ENCODE data around the gene DLEU7.

Gene DLEU7

GRCh38 chr13:50884265-50884664, 40.8 kb upstream of the DLEU7 start:
- TF ChIP-seq ZFP30 (CRISPR knock-in tag; IDR thresholded peaks at IDR 0.05) (no peak), RARB (CRISPR knock-in tag; IDR thresholded peaks at IDR 0.05) (no peak), ZNF70 (CRISPR knock-in tag; IDR thresholded peaks at IDR 0.05) (no peak), ISL1 (CRISPR knock-in tag; IDR thresholded peaks at IDR 0.05) (no peak), ZNF8 (CRISPR knock-in tag; IDR thresholded peaks at IDR 0.05) (no peak), GLIS3 (CRISPR knock-in tag; IDR thresholded peaks at IDR 0.05) (no peak), PPARA (CRISPR knock-in tag; IDR thresholded peaks at IDR 0.05; ENCODE audit: borderline replicate concordance) (no peak), ARNTL (CRISPR knock-in tag; IDR thresholded peaks at IDR 0.05; ENCODE audit: borderline replicate concordance, low read depth) (no peak), OSR1 (CRISPR knock-in tag; IDR thresholded peaks at IDR 0.05) (no peak), PATZ1 (CRISPR knock-in tag; IDR thresholded peaks at IDR 0.05; ENCODE audit: borderline replicate concordance) (no peak), TOX (CRISPR knock-in tag; IDR thresholded peaks at IDR 0.05; ENCODE audit: borderline replicate concordance) (no peak), SNAI2 (CRISPR knock-in tag; IDR thresholded peaks at IDR 0.05) (no peak), ZNF565 (CRISPR knock-in tag; conservative IDR thresholded peaks at IDR 0.05; ENCODE audit: low read depth) (no peak), TSHZ2 (CRISPR knock-in tag; IDR thresholded peaks at IDR 0.05) (no peak), BACH2 (CRISPR knock-in tag; IDR thresholded peaks at IDR 0.05; ENCODE audit: borderline replicate concordance) (no peak), CREB5 (CRISPR knock-in tag; IDR thresholded peaks at IDR 0.05; ENCODE audit: low read depth) (no peak), ESRRG (CRISPR knock-in tag; IDR thresholded peaks at IDR 0.05) (no peak), ZFP3 (CRISPR knock-in tag; IDR thresholded peaks at IDR 0.05) (no peak), CSRNP3 (CRISPR knock-in tag; IDR thresholded peaks at IDR 0.05) (no peak), TCF4 (CRISPR knock-in tag; IDR thresholded peaks at IDR 0.05; ENCODE audit: borderline replicate concordance) (no peak)
- no peak for ATAC-seq

GRCh38 chr13:50883728-50884127, 40.2 kb upstream of the DLEU7 start:
- no peak for TF ChIP-seq OSR1 (CRISPR knock-in tag; IDR thresholded peaks at IDR 0.05)
- no peak for TF ChIP-seq ZC3H10 (CRISPR knock-in tag; IDR thresholded peaks at IDR 0.05)
- no peak for TF ChIP-seq ISL1 (CRISPR knock-in tag; IDR thresholded peaks at IDR 0.05)
- no peak for ATAC-seq

- ATAC-seq, result no peak
- TF ChIP-seq BACH2 (CRISPR knock-in tag; IDR thresholded peaks at IDR 0.05; ENCODE audit: borderline replicate concordance) (no peak), CREB5 (CRISPR knock-in tag; IDR thresholded peaks at IDR 0.05; ENCODE audit: low read depth) (no peak), TOX (CRISPR knock-in tag; IDR thresholded peaks at IDR 0.05; ENCODE audit: borderline replicate concordance) (no peak), GLIS3 (CRISPR knock-in tag; IDR thresholded peaks at IDR 0.05) (no peak), PATZ1 (CRISPR knock-in tag; IDR thresholded peaks at IDR 0.05; ENCODE audit: borderline replicate concordance) (no peak), ZNF565 (CRISPR knock-in tag; conservative IDR thresholded peaks at IDR 0.05; ENCODE audit: low read depth) (no peak), ZNF70 (CRISPR knock-in tag; IDR thresholded peaks at IDR 0.05) (no peak), ZC3H10 (CRISPR knock-in tag; IDR thresholded peaks at IDR 0.05) (no peak), ARNTL (CRISPR knock-in tag; IDR thresholded peaks at IDR 0.05; ENCODE audit: borderline replicate concordance, low read depth) (no peak), ISL1 (CRISPR knock-in tag; IDR thresholded peaks at IDR 0.05) (no peak), OSR1 (CRISPR knock-in tag; IDR thresholded peaks at IDR 0.05) (no peak), SNAI2 (CRISPR knock-in tag; IDR thresholded peaks at IDR 0.05) (no peak), ZFP30 (CRISPR knock-in tag; IDR thresholded peaks at IDR 0.05) (no peak), TSHZ2 (CRISPR knock-in tag; IDR thresholded peaks at IDR 0.05) (no peak), ZFP3 (CRISPR knock-in tag; IDR thresholded peaks at IDR 0.05) (no peak), TCF4 (CRISPR knock-in tag; IDR thresholded peaks at IDR 0.05; ENCODE audit: borderline replicate concordance) (no peak), PPARA (CRISPR knock-in tag; IDR thresholded peaks at IDR 0.05; ENCODE audit: borderline replicate concordance) (no peak)
Measured at GRCh38 chr13:50882816-50883435, 39.4 kb upstream of the DLEU7 start.

Measured in SK-N-SH treated with all-trans-retinoic acid at 6 μM for 48 hours (cell line).